Inflammatory macrophage (primary cell): ENCODE results near the gene CCND1.
A peak's percentile ranks its signal among the peaks of the same experiment; 100 is the strongest.

ENCODE experiments used
- DNase-seq, 2 donors: peaks; one replicate each; pipeline ENCODE4 v3.0.0-alpha.2; 2020 to 2022

Gene CCND1

GRCh38 chr11:69654001-69654659 lies 13.2 kb downstream of the CCND1 start:
- no peak for DNase-seq

- DNase-seq: no peak
These were observed 13.9 kb downstream of the CCND1 start for GRCh38 chr11:69654660-69655478.

GRCh38 chr11:69655479-69656428 lies 14.8 kb downstream of the CCND1 start:
- no peak for DNase-seq

- DNase-seq: no peak
These were observed 15.8 kb downstream of the CCND1 start for GRCh38 chr11:69656536-69657455.

- DNase-seq: no peak
These were observed 16.5 kb downstream of the CCND1 start for GRCh38 chr11:69657456-69657910.

- no peak for DNase-seq
These were observed 17.1 kb downstream of the CCND1 start for GRCh38 chr11:69657911-69658625.

GRCh38 chr11:69658626-69659450 lies 17.9 kb downstream of the CCND1 start:
- no peak for DNase-seq

- DNase-seq: no peak
These were observed 18.6 kb downstream of the CCND1 start for GRCh38 chr11:69659591-69659990.

GRCh38 chr11:69660001-69660500 lies 19.1 kb downstream of the CCND1 start:
- no peak for DNase-seq

GRCh38 chr11:69661413-69661715 lies 20.4 kb downstream of the CCND1 start:
- DNase-seq: no peak

- DNase-seq: peak in 1 of 2 donors; percentile 24
These were observed 21.2 kb downstream of the CCND1 start for GRCh38 chr11:69662021-69662698.

- DNase-seq: no peak
These were observed 21.9 kb downstream of the CCND1 start for GRCh38 chr11:69662806-69663205.

- DNase-seq: no peak
These were observed 22.4 kb downstream of the CCND1 start for GRCh38 chr11:69663326-69663725.

GRCh38 chr11:69664103-69664775 lies 23.3 kb downstream of the CCND1 start:
- DNase-seq: no peak

- DNase-seq: no peak
These were observed 23.9 kb downstream of the CCND1 start for GRCh38 chr11:69664901-69665300.

GRCh38 chr11:69665669-69666068 lies 24.7 kb downstream of the CCND1 start:
- DNase-seq: no peak

- no peak for DNase-seq
These were observed 25.3 kb downstream of the CCND1 start for GRCh38 chr11:69666261-69666660.

- DNase-seq: no peak
These were observed 26.0 kb downstream of the CCND1 start for GRCh38 chr11:69666752-69667536.
